Activated naive CD4-positive, alpha-beta T cell treated with anti-CD3 and anti-CD28 coated beads, Interleukin-2, amount 50 U/mL, for 72 hours (primary cell): ENCODE results near the gene PDZD11. TPM values are rescaled to one million over a fixed set of nuclear protein-coding genes. Genes with fewer than 3 reads are reported as not detected.
"Not testable (repeated sequence)": the region's sequence is repeated elsewhere in the genome, so short reads cannot be mapped to it uniquely, and the experiment has no call there.

Experiments used
- ATAC-seq, 2 donors: fragments of 150-1000 bp; cut with Tn5 transposase; 2 replicates each; pipeline ENCODE4 v1.10.0; 2021; ENCODE audit warnings: mild to moderate bottlenecking in 2 of 2, moderate library complexity in 2 of 2
- DNase-seq, 2 donors: peaks; one replicate each; pipeline ENCODE4 v3.0.0; 2021 to 2022; ENCODE audit warnings: low spot score in 2 of 2
- H3K27ac Mint-ChIP-seq, 2 donors: one replicate each; pipeline ENCODE4 v1.8.0; 2022; ENCODE audit warnings: mild to moderate bottlenecking in 2 of 2, mixed read lengths in 2 of 2
- H3K36me3 Mint-ChIP-seq, 2 donors: one replicate each; pipeline ENCODE4 v1.8.0; 2022; ENCODE audit warnings: mixed read lengths in 2 of 2
- H3K9me3 Mint-ChIP-seq, 2 donors: one replicate each; pipeline ENCODE4 v1.8.0; 2022; ENCODE audit warnings: mixed read lengths in 2 of 2
- total RNA-seq, 2 donors: library from RNA; stranded (reverse); gene quantifications; one replicate each; pipeline ENCODE4 v1.2.3, GENCODE V29; 2022

PDZD11 gene
- total RNA-seq, 2 donors from 2014 or later, result 22.3 to 41.1 TPM

GRCh38 chrX:70268034-70268433, 21.7 kb downstream of the PDZD11 start, which contains the start of gene ARR3:
ARR3 (plus strand) TSS chrX:70268334; CDS start chrX:70269386, 1,052 bp downstream.
- H3K36me3 Mint-ChIP-seq, result no peaks in the 10 kb centered on the region
- no peak within 1 kb of the TSS for H3K27ac Mint-ChIP-seq
- DNase-seq (no peak), ATAC-seq (no peak)
- no peaks in the 10 kb centered on the region for H3K9me3 Mint-ChIP-seq

- Mint-ChIP-seq H3K27ac (no peak overlapping the region), H3K9me3 (no peaks in the 10 kb centered on the region), H3K36me3 (no peaks in the 10 kb centered on the region)
- DNase-seq (no peak), ATAC-seq (no peak)
Measured at GRCh38 chrX:70264784-70265183, 24.9 kb downstream of the PDZD11 start.

GRCh38 chrX:70262952-70263567, 26.7 kb downstream of the PDZD11 start:
- peak in 1 of 2 donors; percentile 42 for DNase-seq
- Mint-ChIP-seq H3K36me3 (peaks cover 0 to 7% of the 10 kb centered on the region in 2 donors), H3K9me3 (no peaks in the 10 kb centered on the region), H3K27ac (no peak overlapping the region)
- ATAC-seq, result peak; percentile 72 to 79

GRCh38 chrX:70260104-70260503, 29.6 kb downstream of the PDZD11 start, which contains the start of gene P2RY4:
P2RY4 (minus strand) TSS chrX:70260204; CDS start chrX:70259624, 580 bp downstream.
- DNase-seq, result no peak
- no peaks in the 10 kb centered on the region for H3K9me3 Mint-ChIP-seq
- H3K36me3 Mint-ChIP-seq, result peaks cover under 1 to 7% of the 10 kb centered on the region in 2 donors
- H3K27ac Mint-ChIP-seq, result peak within 1 kb of the TSS in 1 of 2 donors; percentile 68
- no peak for ATAC-seq

GRCh38 chrX:70257423-70258288, 32.1 kb downstream of the PDZD11 start:
- no peak for ATAC-seq
- no peak overlapping the region for H3K27ac Mint-ChIP-seq
- no peak for DNase-seq
- H3K9me3 Mint-ChIP-seq, result peaks cover 6 to 12% of the 10 kb centered on the region in 2 donors
- H3K36me3 Mint-ChIP-seq, result peaks cover 13 to 24% of the 10 kb centered on the region in 2 donors

- H3K9me3 Mint-ChIP-seq, result peaks cover 6 to 13% of the 10 kb centered on the region in 2 donors
- no peak overlapping the region for H3K27ac Mint-ChIP-seq
- no peak for DNase-seq
- H3K36me3 Mint-ChIP-seq, result peaks cover 13 to 24% of the 10 kb centered on the region in 2 donors
- no peak for ATAC-seq
Measured at GRCh38 chrX:70255452-70255851, 34.3 kb downstream of the PDZD11 start.

GRCh38 chrX:70254909-70255308, 34.8 kb downstream of the PDZD11 start:
- H3K27ac Mint-ChIP-seq, result peak overlapping the region in 1 of 2 donors; percentile 89
- ATAC-seq, result no peak
- peaks cover 6 to 13% of the 10 kb centered on the region in 2 donors for H3K9me3 Mint-ChIP-seq
- peaks cover 13 to 24% of the 10 kb centered on the region in 2 donors for H3K36me3 Mint-ChIP-seq
- no peak for DNase-seq

- Mint-ChIP-seq H3K36me3 (peaks cover 13 to 22% of the 10 kb centered on the region in 2 donors), H3K9me3 (peaks cover 6 to 13% of the 10 kb centered on the region in 2 donors), H3K27ac (peak overlapping the region; percentile 89 to 96)
- DNase-seq (no peak), ATAC-seq (peak; percentile 32 to 56)
Measured at GRCh38 chrX:70254063-70254400, 35.7 kb downstream of the PDZD11 start.

GRCh38 chrX:70253377-70254062, 36.2 kb downstream of the PDZD11 start:
- DNase-seq (peak in 1 of 2 donors; percentile 3), ATAC-seq (peak; percentile 88 to 94)
- H3K36me3 Mint-ChIP-seq, result peaks cover 13 to 17% of the 10 kb centered on the region in 2 donors
- peak overlapping the region; percentile 89 to 96 for H3K27ac Mint-ChIP-seq
- H3K9me3 Mint-ChIP-seq, result peaks cover 6 to 13% of the 10 kb centered on the region in 2 donors

- no peak for ATAC-seq
- Mint-ChIP-seq H3K9me3 (peaks cover 6 to 13% of the 10 kb centered on the region in 2 donors), H3K36me3 (peaks cover 13 to 17% of the 10 kb centered on the region in 2 donors), H3K27ac (peak overlapping the region in 1 of 2 donors; percentile 89)
- DNase-seq, result no peak
Measured at GRCh38 chrX:70252491-70252890, 37.2 kb downstream of the PDZD11 start.

GRCh38 chrX:70247252-70247651, 42.5 kb downstream of the PDZD11 start:
- DNase-seq (no peak), ATAC-seq (no peak)
- Mint-ChIP-seq H3K36me3 (no peaks in the 10 kb centered on the region), H3K9me3 (no peaks in the 10 kb centered on the region), H3K27ac (no peak overlapping the region)

GRCh38 chrX:70244881-70245280, 44.8 kb downstream of the PDZD11 start:
- Mint-ChIP-seq H3K36me3 (no peaks in the 10 kb centered on the region), H3K9me3 (no peaks in the 10 kb centered on the region), H3K27ac (no peak overlapping the region)
- DNase-seq (no peak), ATAC-seq (no peak)

GRCh38 chrX:70243601-70244000, 46.1 kb downstream of the PDZD11 start:
- H3K9me3 Mint-ChIP-seq, H3K36me3 Mint-ChIP-seq, H3K27ac Mint-ChIP-seq, DNase-seq: not testable (repeated sequence)
- ATAC-seq, result peak in 1 of 2 donors; percentile 33

- DNase-seq, result no peak
- peak; percentile 48 to 72 for ATAC-seq
- Mint-ChIP-seq H3K36me3 (no peaks in the 10 kb centered on the region), H3K27ac (no peak overlapping the region), H3K9me3 (no peaks in the 10 kb centered on the region)
Measured at GRCh38 chrX:70241501-70241900, 48.2 kb downstream of the PDZD11 start.

GRCh38 chrX:70240751-70241150, 49.0 kb downstream of the PDZD11 start:
- no peaks in the 10 kb centered on the region for H3K36me3 Mint-ChIP-seq
- no peak for ATAC-seq
- no peak overlapping the region for H3K27ac Mint-ChIP-seq
- DNase-seq, result no peak
- H3K9me3 Mint-ChIP-seq, result no peaks in the 10 kb centered on the region
